Transverse colon (tissue), 4 donors: ENCODE measurements around the gene SDR42E2.
A peak's percentile ranks its signal among the peaks of the same experiment; 100 is the strongest.

Source experiments
- CTCF ChIP-seq, 5 experiments: fragments of 200-600 bp in 3 of 5; fragments of 450-650 bp in 2 of 5; sonication (generic) in 3 of 5; IDR thresholded peaks; 1 replicate in 2 of 5; 2 replicates in 3 of 5; pipeline ENCODE4 v1.5.1; 2016 to 2017; ENCODE audit warnings: antibody characterized with exemption in 5 of 5, inconsistent platforms in 3 of 5, mild to moderate bottlenecking in 2 of 5, moderate library complexity in 1 of 5
- POLR2AphosphoS5 ChIP-seq, 3 donors: sonication (generic); formaldehyde crosslinking; IDR thresholded peaks; one replicate each; pipeline ENCODE4 v1.6.1; 2016; ENCODE audit warnings: antibody characterized with exemption in 3 of 3

DNA sequence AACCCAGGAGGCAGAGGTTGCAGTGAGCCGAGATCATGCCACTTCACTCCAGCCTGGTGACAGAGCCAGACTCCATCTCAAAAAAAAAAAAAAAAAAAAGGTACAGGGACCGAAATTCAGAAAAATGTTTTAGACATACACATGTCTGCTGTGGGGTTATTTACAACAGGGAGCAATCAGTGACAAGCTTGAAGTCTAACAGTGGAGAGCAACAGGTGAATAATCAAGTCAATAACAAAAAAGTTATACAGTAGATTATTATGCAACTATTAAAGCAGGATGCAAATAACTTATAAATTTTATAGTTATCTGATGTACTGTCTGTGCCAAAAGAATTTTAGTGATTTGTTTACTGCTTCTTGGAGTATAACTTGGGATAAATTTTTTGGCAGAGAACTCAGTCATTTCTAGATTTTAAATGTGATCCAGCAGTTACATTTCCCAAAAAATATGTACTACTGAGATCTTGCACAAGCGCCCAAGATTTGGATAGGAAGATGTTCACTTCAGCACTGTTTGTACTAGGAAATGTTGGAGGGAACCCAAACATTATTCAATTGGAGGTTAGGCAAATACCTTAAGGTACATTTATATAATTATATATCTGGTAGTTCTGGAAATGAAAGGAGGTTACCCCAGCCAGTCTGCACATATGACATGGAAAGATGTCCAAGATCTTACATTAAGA is 77.9 kb downstream of the SDR42E2 start:
- TF ChIP-seq CTCF (IDR thresholded peaks at IDR 0.05) (no peak), POLR2AphosphoS5 (IDR thresholded peaks at IDR 0.05) (peak in 1 of 3 donors; percentile 68)
